IMR-90 (cell line): ENCODE data around the gene NF1. TPM values are rescaled to one million over a fixed set of nuclear protein-coding genes. Genes with fewer than 3 reads are reported as not detected.

Experiments used
- ATAC-seq: fragments of 200-7000 bp; cut with Tn5 transposase; 2 replicates; pipeline ENCODE4 v1.9.1; 2020; ENCODE audit warnings: low read depth, mild to moderate bottlenecking, moderate library complexity
- BruUV-seq: library from RNA; stranded (reverse); fragments of 400-500 nt; replicated peaks from 2 replicates; lab custom pipeline; 2021; lab: Mats Ljungman, UMichigan
- CTCF ChIA-PET: fragments of 300-600 bp; formaldehyde crosslinking; extraction: SDS; loops from one replicate; lab custom pipeline; 2021; ENCODE audit warnings: antibody characterized with exemption; lab: Yijun Ruan, JAX
- POLR2A ChIA-PET: fragments of 300-600 bp; sonication (Branson Sonifier 250); formaldehyde crosslinking; loops from one replicate; lab custom pipeline; 2022; ENCODE audit warnings: antibody characterized with exemption; ENCODE audit not compliant: unreplicated experiment; lab: Charles Lee
- DNase-seq: peaks from one replicate; pipeline ENCODE4 v3.0.0; 2013
- H2AFZ ChIP-seq: replicated peaks from 2 replicates; pipeline ENCODE3; 2013; ENCODE audit warnings: low read length, mild to moderate bottlenecking; ENCODE audit not compliant: poor library complexity
- H2AK5ac ChIP-seq: 2 replicates; pipeline ENCODE4 v1.6.1; 2013; ENCODE audit warnings: low read depth, low read length, inconsistent platforms
- H2AK9ac ChIP-seq: replicated peaks from 2 replicates; pipeline ENCODE3; 2013; ENCODE audit warnings: mild to moderate bottlenecking, low read depth, low read length, moderate library complexity; ENCODE audit not compliant: poor library complexity
- H2BK120ac ChIP-seq: 2 replicates; pipeline ENCODE4 v1.6.1; 2013; ENCODE audit warnings: low read depth, low read length, inconsistent platforms
- H2BK15ac ChIP-seq: 3 replicates; pipeline ENCODE4 v1.6.1; 2013; ENCODE audit warnings: low read depth, low read length, inconsistent platforms
- H2BK20ac ChIP-seq: 2 replicates; pipeline ENCODE4 v1.6.1; 2013; ENCODE audit warnings: low read depth, mild to moderate bottlenecking, inconsistent platforms, low read length, moderate library complexity
- H2BK5ac ChIP-seq: 2 replicates; pipeline ENCODE4 v1.6.1; 2013; ENCODE audit warnings: mild to moderate bottlenecking, low read depth, low read length, inconsistent platforms; ENCODE audit not compliant: poor library complexity, severe bottlenecking
- H3K14ac ChIP-seq: replicated peaks from 2 replicates; pipeline ENCODE4 v1.6.1; 2013; ENCODE audit warnings: low read depth, low read length, inconsistent platforms
- H3K18ac ChIP-seq: 2 replicates; pipeline ENCODE4 v1.6.1; 2013; ENCODE audit warnings: low read depth, low read length, control low read depth
- H3K23ac ChIP-seq: 2 replicates; pipeline ENCODE4 v1.6.1; 2013; ENCODE audit warnings: low read depth, low read length, inconsistent platforms
- H3K27ac ChIP-seq: 2 replicates; pipeline ENCODE4 v1.5.1; 2013; ENCODE audit warnings: mild to moderate bottlenecking, control low read depth, low read length; ENCODE audit not compliant: insufficient read depth
- H3K27me3 ChIP-seq: 2 replicates; pipeline ENCODE4 v1.6.1; 2013; ENCODE audit warnings: low read length; ENCODE audit not compliant: control insufficient read depth, insufficient read depth
- H3K36me3 ChIP-seq: 2 replicates; pipeline ENCODE4 v1.6.1; 2013; ENCODE audit warnings: low read length, mixed read lengths; ENCODE audit not compliant: control insufficient read depth, insufficient read depth
- H3K4ac ChIP-seq: 2 replicates; pipeline ENCODE4 v1.6.1; 2013; ENCODE audit warnings: low read depth, low read length, inconsistent platforms
- H3K4me1 ChIP-seq: 2 replicates; pipeline ENCODE4 v1.6.1; 2013; ENCODE audit warnings: low read length, mixed read lengths; ENCODE audit not compliant: control insufficient read depth, insufficient read depth
- H3K4me2 ChIP-seq: 2 replicates; pipeline ENCODE4 v1.6.1; 2013; ENCODE audit warnings: low read depth, mild to moderate bottlenecking, control low read depth, low read length, moderate library complexity
- H3K4me3 ChIP-seq: 2 replicates; pipeline ENCODE4 v1.5.1; 2013; ENCODE audit warnings: low read depth, mild to moderate bottlenecking, control low read depth, low read length, moderate library complexity; ENCODE audit not compliant: insufficient read depth
- H3K56ac ChIP-seq: 2 replicates; pipeline ENCODE4 v1.6.1; 2013; ENCODE audit warnings: low read length, inconsistent platforms; ENCODE audit not compliant: insufficient read depth; ENCODE audit errors: extremely low read depth
- H3K79me1 ChIP-seq, 2 experiments: 2 replicates each; pipeline ENCODE4 v1.6.1; 2013; ENCODE audit warnings: low read length in 2 of 2, inconsistent platforms in 1 of 2, low read depth in 1 of 2
- H3K9ac ChIP-seq: 2 replicates; pipeline ENCODE4 v1.6.1; 2013; ENCODE audit warnings: low read depth, low read length, control low read depth
- H3K9me1 ChIP-seq: 2 replicates; pipeline ENCODE4 v1.6.1; 2013; ENCODE audit warnings: low read length, inconsistent platforms; ENCODE audit not compliant: insufficient read depth
- H3K9me3 ChIP-seq: 2 replicates; pipeline ENCODE4 v1.6.1; 2013; ENCODE audit warnings: low read length; ENCODE audit not compliant: control insufficient read depth, insufficient read depth
- H4K20me1 ChIP-seq: 2 replicates; pipeline ENCODE4 v1.6.1; 2013; ENCODE audit warnings: low read length, inconsistent platforms; ENCODE audit not compliant: insufficient read depth
- H4K5ac ChIP-seq: 2 replicates; pipeline ENCODE4 v1.6.1; 2013; ENCODE audit warnings: mild to moderate bottlenecking, low read depth, low read length, control low read depth
- H4K8ac ChIP-seq, 2 experiments: 2 replicates each; pipeline ENCODE4 v1.6.1; 2013; ENCODE audit warnings: low read depth in 2 of 2, low read length in 2 of 2, control low read depth in 1 of 2, inconsistent platforms in 1 of 2
- H4K91ac ChIP-seq: 2 replicates; pipeline ENCODE4 v1.6.1; 2013; ENCODE audit warnings: low read depth, low read length, inconsistent platforms; ENCODE audit not compliant: insufficient read depth
- BHLHE40 ChIP-seq: fragments of 150-350 bp; IDR thresholded peaks from 2 replicates; pipeline ENCODE4 v1.6.1; 2016; ENCODE audit warnings: mild to moderate bottlenecking, low read depth, low read length
- CHD1 ChIP-seq: IDR thresholded peaks from 2 replicates; pipeline ENCODE4 v1.6.1; 2012; ENCODE audit warnings: low read depth, low read length, improper control_type of control experiment
- RCOR1 ChIP-seq: IDR thresholded peaks from 2 replicates; pipeline ENCODE4 v1.6.1; 2012; ENCODE audit warnings: mild to moderate bottlenecking, low read length, improper control_type of control experiment; ENCODE audit not compliant: insufficient replicate concordance
- SMC3 ChIP-seq: fragments of 150-350 bp; IDR thresholded peaks from 2 replicates; pipeline ENCODE4 v1.6.1; 2016; ENCODE audit warnings: low read depth, mild to moderate bottlenecking, antibody characterized with exemption, low read length, moderate library complexity
- USF2 ChIP-seq: fragments of 150-350 bp; IDR thresholded peaks from 2 replicates; pipeline ENCODE4 v1.6.1; 2017; ENCODE audit warnings: mild to moderate bottlenecking, antibody characterized with exemption, low read length, low read depth
- WGBS, 2 experiments: methylation state at CpG; one replicate each; pipeline versions ENCODE4 v1.1.5 to v1.1.7; 2013; ENCODE audit warnings: missing lambda C conversion rate in 2 of 2; ENCODE audit not compliant: insufficient read length in 1 of 2; ENCODE audit errors: extremely low coverage in 2 of 2; 5-methylcytosine and 5-hydroxymethylcytosine counted together
- dilution Hi-C: fragments of 300-500 bp; cut with HindIII; formaldehyde crosslinking; loops from one replicate; pipeline ENCODE4 v1.14.3; 2018; ENCODE audit warnings: low sequenced_read_pairs; ENCODE audit not compliant: unreplicated experiment
- in situ Hi-C: fragments of 300-500 bp; cut with MboI; formaldehyde crosslinking; loops from 3 replicates; pipeline ENCODE4 v1.14.3; 2019; ENCODE audit warnings: low sequenced_read_pairs, inconsistent platforms, mixed read lengths
- intact Hi-C: fragments of 100-400 bp; cut with micrococcal nuclease; formaldehyde crosslinking; loops from 2 replicates; pipeline ENCODE4 v1.10.0; 2022
- polyA plus RNA-seq, 3 experiments: library from polyadenylated mRNA; depleted of rRNA; stranded (reverse); fragments of >200 nt; gene quantifications; 2 replicates each; pipeline ENCODE4 v1.2.3, GENCODE V29; 2012; ENCODE audit warnings: low replicate concordance in 1 of 3
- total RNA-seq: library from RNA; depleted of rRNA; stranded (reverse); fragments of >200 nt; gene quantifications from 2 replicates; pipeline ENCODE4 v1.2.3, GENCODE V29; 2012
- TF ChIP-seq, protein P1 (sequence below): conservative IDR thresholded peaks from 2 replicates; pipeline ENCODE4 v1.5.1; 2012; ENCODE audit warnings: mild to moderate bottlenecking, low read depth, low read length, improper control_type of control experiment
- TF ChIP-seq, protein P2 (sequence below): fragments of 150-350 bp; IDR thresholded peaks from 2 replicates; pipeline ENCODE4 v1.6.1; 2016; ENCODE audit warnings: low read depth, mild to moderate bottlenecking, low read length, moderate library complexity, borderline replicate concordance

NF1 gene
- total and polyA plus RNA-seq, 2 of the 4 experiments (the other 2 are of a cell fraction), result 17.9 to 48.6 TPM

GRCh38 chr17:31393749-31394146, 299.0 kb downstream of the NF1 start:
- H3K4ac ChIP-seq, result no peak overlapping the region
- H3K27ac ChIP-seq, result no peak overlapping the region
- no peaks in the 10 kb centered on the region for H3K9me1 ChIP-seq
- no peak for ATAC-seq
- H3K27me3 ChIP-seq, result peaks cover 52% of the 10 kb centered on the region
- H2AK9ac ChIP-seq, result no peak overlapping the region
- no peak overlapping the region for H2BK20ac ChIP-seq
- H2AFZ ChIP-seq, result no peak overlapping the region
- ChIA-PET CTCF (no interaction called here), POLR2A (no interaction called here)
- no peak overlapping the region for H4K5ac ChIP-seq
- H2BK120ac ChIP-seq, result no peak overlapping the region
- no peak overlapping the region for H3K4me3 ChIP-seq
- no peak overlapping the region for H2BK15ac ChIP-seq
- no peak overlapping the region for H2BK5ac ChIP-seq
- no TSS peak for BruUV-seq
- H3K4me2 ChIP-seq, result no peak overlapping the region
- no peak overlapping the region for H3K18ac ChIP-seq
- H4K91ac ChIP-seq, result no peak overlapping the region
- no peak overlapping the region for H3K23ac ChIP-seq
- TF ChIP-seq CHD1 (no peak), USF2 (no peak), BHLHE40 (no peak), RCOR1 (no peak), SMC3 (no peak)
- TF ChIP-seq, protein P1, sequence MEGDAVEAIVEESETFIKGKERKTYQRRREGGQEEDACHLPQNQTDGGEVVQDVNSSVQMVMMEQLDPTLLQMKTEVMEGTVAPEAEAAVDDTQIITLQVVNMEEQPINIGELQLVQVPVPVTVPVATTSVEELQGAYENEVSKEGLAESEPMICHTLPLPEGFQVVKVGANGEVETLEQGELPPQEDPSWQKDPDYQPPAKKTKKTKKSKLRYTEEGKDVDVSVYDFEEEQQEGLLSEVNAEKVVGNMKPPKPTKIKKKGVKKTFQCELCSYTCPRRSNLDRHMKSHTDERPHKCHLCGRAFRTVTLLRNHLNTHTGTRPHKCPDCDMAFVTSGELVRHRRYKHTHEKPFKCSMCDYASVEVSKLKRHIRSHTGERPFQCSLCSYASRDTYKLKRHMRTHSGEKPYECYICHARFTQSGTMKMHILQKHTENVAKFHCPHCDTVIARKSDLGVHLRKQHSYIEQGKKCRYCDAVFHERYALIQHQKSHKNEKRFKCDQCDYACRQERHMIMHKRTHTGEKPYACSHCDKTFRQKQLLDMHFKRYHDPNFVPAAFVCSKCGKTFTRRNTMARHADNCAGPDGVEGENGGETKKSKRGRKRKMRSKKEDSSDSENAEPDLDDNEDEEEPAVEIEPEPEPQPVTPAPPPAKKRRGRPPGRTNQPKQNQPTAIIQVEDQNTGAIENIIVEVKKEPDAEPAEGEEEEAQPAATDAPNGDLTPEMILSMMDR, result no peak
- TF ChIP-seq, protein P2, sequence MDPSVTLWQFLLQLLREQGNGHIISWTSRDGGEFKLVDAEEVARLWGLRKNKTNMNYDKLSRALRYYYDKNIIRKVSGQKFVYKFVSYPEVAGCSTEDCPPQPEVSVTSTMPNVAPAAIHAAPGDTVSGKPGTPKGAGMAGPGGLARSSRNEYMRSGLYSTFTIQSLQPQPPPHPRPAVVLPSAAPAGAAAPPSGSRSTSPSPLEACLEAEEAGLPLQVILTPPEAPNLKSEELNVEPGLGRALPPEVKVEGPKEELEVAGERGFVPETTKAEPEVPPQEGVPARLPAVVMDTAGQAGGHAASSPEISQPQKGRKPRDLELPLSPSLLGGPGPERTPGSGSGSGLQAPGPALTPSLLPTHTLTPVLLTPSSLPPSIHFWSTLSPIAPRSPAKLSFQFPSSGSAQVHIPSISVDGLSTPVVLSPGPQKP, result no peak
- dilution Hi-C loops, result no loop called here
- H3K9ac ChIP-seq, result no peak overlapping the region
- no peak overlapping the region for H3K56ac ChIP-seq
- WGBS, 2 experiments, result no CpG with 5 or more reads among the region's 7 CpGs
- no peak overlapping the region for H2AK5ac ChIP-seq
- no peak overlapping the region for H3K14ac ChIP-seq
- no peaks in the 10 kb centered on the region for H3K79me1 ChIP-seq
- no peaks in the 10 kb centered on the region for H3K36me3 ChIP-seq
- H3K9me3 ChIP-seq, result no peaks in the 10 kb centered on the region
- DNase-seq, result no peak
- no peak overlapping the region for H4K8ac ChIP-seq
- peaks cover 2% of the 10 kb centered on the region; the same call in 1 of the 2 replicates for H3K4me1 ChIP-seq
- intact Hi-C loops, result no loop called here
- no peaks in the 10 kb centered on the region; the same call in none of the 2 replicates for H4K20me1 ChIP-seq
- in situ Hi-C loops, result no loop called here
